Panc1 (cell line): Measurements from ENCODE around the gene CSN2.

Source experiments
- POLR2AphosphoS5 ChIP-seq: IDR thresholded peaks from 2 replicates; pipeline ENCODE4 v1.6.1; 2012; ENCODE audit warnings: mild to moderate bottlenecking, low read depth, low read length, moderate library complexity
- SIN3A ChIP-seq: IDR thresholded peaks from 2 replicates; pipeline ENCODE4 v1.6.1; 2012; ENCODE audit warnings: low read depth, mild to moderate bottlenecking, low read length, moderate library complexity, borderline replicate concordance; ENCODE audit not compliant: insufficient read depth
- TCF7L2 ChIP-seq: IDR thresholded peaks from 2 replicates; pipeline ENCODE4 v1.6.1; 2011; ENCODE audit warnings: mild to moderate bottlenecking, low read depth, low read length, inconsistent platforms
- TF ChIP-seq, protein P1 (sequence below): fragments of 450-650 bp; IDR thresholded peaks from 2 replicates; pipeline ENCODE4 v1.5.1; 2017; ENCODE audit warnings: mild to moderate bottlenecking
- TF ChIP-seq, protein P2 (sequence below), 2 experiments: IDR thresholded peaks; 2 replicates each; pipeline ENCODE4 v1.6.1; 2011 to 2012; ENCODE audit warnings: low read depth in 2 of 2, control low read depth in 1 of 2, low read length in 1 of 2, mild to moderate bottlenecking in 1 of 2, moderate library complexity in 1 of 2; ENCODE audit not compliant: insufficient read depth in 1 of 2

- TF ChIP-seq, protein P1, sequence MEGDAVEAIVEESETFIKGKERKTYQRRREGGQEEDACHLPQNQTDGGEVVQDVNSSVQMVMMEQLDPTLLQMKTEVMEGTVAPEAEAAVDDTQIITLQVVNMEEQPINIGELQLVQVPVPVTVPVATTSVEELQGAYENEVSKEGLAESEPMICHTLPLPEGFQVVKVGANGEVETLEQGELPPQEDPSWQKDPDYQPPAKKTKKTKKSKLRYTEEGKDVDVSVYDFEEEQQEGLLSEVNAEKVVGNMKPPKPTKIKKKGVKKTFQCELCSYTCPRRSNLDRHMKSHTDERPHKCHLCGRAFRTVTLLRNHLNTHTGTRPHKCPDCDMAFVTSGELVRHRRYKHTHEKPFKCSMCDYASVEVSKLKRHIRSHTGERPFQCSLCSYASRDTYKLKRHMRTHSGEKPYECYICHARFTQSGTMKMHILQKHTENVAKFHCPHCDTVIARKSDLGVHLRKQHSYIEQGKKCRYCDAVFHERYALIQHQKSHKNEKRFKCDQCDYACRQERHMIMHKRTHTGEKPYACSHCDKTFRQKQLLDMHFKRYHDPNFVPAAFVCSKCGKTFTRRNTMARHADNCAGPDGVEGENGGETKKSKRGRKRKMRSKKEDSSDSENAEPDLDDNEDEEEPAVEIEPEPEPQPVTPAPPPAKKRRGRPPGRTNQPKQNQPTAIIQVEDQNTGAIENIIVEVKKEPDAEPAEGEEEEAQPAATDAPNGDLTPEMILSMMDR: no peak
- TF ChIP-seq POLR2AphosphoS5 (no peak), SIN3A (no peak), TCF7L2 (no peak)
- TF ChIP-seq, protein P2, sequence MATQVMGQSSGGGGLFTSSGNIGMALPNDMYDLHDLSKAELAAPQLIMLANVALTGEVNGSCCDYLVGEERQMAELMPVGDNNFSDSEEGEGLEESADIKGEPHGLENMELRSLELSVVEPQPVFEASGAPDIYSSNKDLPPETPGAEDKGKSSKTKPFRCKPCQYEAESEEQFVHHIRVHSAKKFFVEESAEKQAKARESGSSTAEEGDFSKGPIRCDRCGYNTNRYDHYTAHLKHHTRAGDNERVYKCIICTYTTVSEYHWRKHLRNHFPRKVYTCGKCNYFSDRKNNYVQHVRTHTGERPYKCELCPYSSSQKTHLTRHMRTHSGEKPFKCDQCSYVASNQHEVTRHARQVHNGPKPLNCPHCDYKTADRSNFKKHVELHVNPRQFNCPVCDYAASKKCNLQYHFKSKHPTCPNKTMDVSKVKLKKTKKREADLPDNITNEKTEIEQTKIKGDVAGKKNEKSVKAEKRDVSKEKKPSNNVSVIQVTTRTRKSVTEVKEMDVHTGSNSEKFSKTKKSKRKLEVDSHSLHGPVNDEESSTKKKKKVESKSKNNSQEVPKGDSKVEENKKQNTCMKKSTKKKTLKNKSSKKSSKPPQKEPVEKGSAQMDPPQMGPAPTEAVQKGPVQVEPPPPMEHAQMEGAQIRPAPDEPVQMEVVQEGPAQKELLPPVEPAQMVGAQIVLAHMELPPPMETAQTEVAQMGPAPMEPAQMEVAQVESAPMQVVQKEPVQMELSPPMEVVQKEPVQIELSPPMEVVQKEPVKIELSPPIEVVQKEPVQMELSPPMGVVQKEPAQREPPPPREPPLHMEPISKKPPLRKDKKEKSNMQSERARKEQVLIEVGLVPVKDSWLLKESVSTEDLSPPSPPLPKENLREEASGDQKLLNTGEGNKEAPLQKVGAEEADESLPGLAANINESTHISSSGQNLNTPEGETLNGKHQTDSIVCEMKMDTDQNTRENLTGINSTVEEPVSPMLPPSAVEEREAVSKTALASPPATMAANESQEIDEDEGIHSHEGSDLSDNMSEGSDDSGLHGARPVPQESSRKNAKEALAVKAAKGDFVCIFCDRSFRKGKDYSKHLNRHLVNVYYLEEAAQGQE (IDR thresholded peaks at IDR 0.05; ENCODE audit: insufficient read depth in 1 of 2, low read depth in 2 of 2, low read length in 1 of 2): no peak
Measured at GRCh38 chr4:69977582-69977981, 12.1 kb upstream of the CSN2 start.
